ENCODE data around the gene ZNF524. TPM values are rescaled to one million over a fixed set of nuclear protein-coding genes. Genes with fewer than 3 reads are reported as not detected.
"Not testable (repeated sequence)": the region's sequence is repeated elsewhere in the genome, so short reads cannot be mapped to it uniquely, and the experiment has no call there.

ZNF524 gene
- total and polyA plus RNA-seq, 2 donors (not counting 1 experiment from before 2014, with no cell fraction given) = 2.6 to 16.8 TPM

DNA sequence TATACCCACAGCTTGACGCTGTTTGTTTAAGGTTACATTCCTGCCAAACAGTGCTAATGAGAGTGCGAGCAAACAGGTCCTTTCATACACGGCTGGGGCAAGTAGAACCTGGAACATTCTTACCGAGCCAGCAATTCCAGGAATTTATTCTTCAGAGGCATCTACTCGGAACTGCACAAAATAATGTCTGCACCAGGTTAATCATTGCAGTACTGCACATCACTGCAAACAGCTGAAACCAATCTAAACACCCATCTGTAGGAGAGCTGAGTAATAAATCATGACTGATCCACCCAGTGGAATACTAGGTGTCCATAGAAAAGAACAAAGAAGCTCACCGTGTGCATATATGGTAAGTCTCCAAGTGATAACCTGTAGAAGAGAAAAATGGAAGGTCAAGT lies 18.3 kb upstream of the ZNF524 start:
- H3K9ac ChIP-seq (ENCODE audit: insufficient read depth, low read length) = no peak overlapping the region
- no peak overlapping the region for H3K4me2 ChIP-seq (ENCODE audit: extremely low read depth, insufficient read depth, low read length)
- no peak for DNase-seq (ENCODE audit: low read depth in 2 of 2)
- H2AFZ ChIP-seq (ENCODE audit: low read length) = no peak overlapping the region
- no peaks in the 10 kb centered on the region for H3K27me3 ChIP-seq (ENCODE audit: control insufficient read depth, insufficient read depth, low read length)
- no peak overlapping the region for H3K27ac ChIP-seq (ENCODE audit: insufficient read depth, low read length)
- H3K36me3 ChIP-seq (ENCODE audit: control insufficient read depth, insufficient read depth, low read length) = peaks cover 4% of the 10 kb centered on the region
- peaks cover 9% of the 10 kb centered on the region for H3K4me1 ChIP-seq (ENCODE audit: control insufficient read depth, extremely low read depth, insufficient read depth, low read length)
- no peak for TF ChIP-seq EZH2 (IDR thresholded peaks at IDR 0.05; ENCODE audit: low read length, missing control alignments)
- TF ChIP-seq, protein P1, sequence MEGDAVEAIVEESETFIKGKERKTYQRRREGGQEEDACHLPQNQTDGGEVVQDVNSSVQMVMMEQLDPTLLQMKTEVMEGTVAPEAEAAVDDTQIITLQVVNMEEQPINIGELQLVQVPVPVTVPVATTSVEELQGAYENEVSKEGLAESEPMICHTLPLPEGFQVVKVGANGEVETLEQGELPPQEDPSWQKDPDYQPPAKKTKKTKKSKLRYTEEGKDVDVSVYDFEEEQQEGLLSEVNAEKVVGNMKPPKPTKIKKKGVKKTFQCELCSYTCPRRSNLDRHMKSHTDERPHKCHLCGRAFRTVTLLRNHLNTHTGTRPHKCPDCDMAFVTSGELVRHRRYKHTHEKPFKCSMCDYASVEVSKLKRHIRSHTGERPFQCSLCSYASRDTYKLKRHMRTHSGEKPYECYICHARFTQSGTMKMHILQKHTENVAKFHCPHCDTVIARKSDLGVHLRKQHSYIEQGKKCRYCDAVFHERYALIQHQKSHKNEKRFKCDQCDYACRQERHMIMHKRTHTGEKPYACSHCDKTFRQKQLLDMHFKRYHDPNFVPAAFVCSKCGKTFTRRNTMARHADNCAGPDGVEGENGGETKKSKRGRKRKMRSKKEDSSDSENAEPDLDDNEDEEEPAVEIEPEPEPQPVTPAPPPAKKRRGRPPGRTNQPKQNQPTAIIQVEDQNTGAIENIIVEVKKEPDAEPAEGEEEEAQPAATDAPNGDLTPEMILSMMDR (conservative IDR thresholded peaks at IDR 0.05 in 1 of 2, IDR thresholded peaks at IDR 0.05 in 1 of 2; ENCODE audit: low read depth in 1 of 2, low read length in 2 of 2) = no peak
- H4K20me1 ChIP-seq (ENCODE audit: control insufficient read depth, extremely low read depth, insufficient read depth, low read length) = no peaks in the 10 kb centered on the region
- no peak overlapping the region for H3K4me3 ChIP-seq (replicated peaks in 1 of 4; ENCODE audit: control extremely low read depth in 1 of 4, insufficient read depth in 1 of 4, low read depth in 3 of 4, low read length in 4 of 4)
- H3K79me2 ChIP-seq (ENCODE audit: control insufficient read depth, insufficient read depth, low read length) = peaks cover 11% of the 10 kb centered on the region
- H3K9me3 ChIP-seq (ENCODE audit: control insufficient read depth, insufficient read depth, low read depth, low read length) = no peaks in the 10 kb centered on the region

DNA sequence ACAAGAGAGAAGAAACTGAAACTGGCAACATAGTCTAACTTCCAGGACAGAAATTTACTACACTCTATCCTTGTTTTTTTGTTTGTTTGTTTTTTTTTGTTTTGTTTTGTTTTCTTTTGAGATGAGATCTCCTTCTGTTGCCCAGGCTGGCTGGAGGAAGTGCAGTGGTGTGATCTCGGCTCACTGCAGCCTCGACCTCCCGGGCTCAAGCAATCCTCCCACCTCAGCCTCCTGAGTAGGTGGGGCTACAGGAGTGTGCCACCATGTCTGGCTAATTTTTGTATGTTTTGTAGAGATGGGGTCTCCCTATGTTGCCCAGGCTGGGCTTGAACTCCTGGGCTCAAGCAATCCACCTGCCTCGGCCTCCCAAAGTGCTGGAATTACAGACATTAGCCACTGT lies 17.8 kb upstream of the ZNF524 start:
- Histone ChIP-seq H3K4me1 (ENCODE audit: control insufficient read depth, extremely low read depth, insufficient read depth, low read length) (peaks cover 12% of the 10 kb centered on the region), H3K79me2 (ENCODE audit: control insufficient read depth, insufficient read depth, low read length) (peaks cover 11% of the 10 kb centered on the region)
- not testable (repeated sequence) for H4K20me1 ChIP-seq (ENCODE audit: control insufficient read depth, extremely low read depth, insufficient read depth, low read length); H3K4me3 ChIP-seq (replicated peaks in 1 of 4; ENCODE audit: control extremely low read depth in 1 of 4, insufficient read depth in 1 of 4, low read depth in 3 of 4, low read length in 4 of 4); H3K27me3 ChIP-seq (ENCODE audit: control insufficient read depth, insufficient read depth, low read length); DNase-seq (ENCODE audit: low read depth in 2 of 2); H3K4me2 ChIP-seq (ENCODE audit: extremely low read depth, insufficient read depth, low read length); H3K9me3 ChIP-seq (ENCODE audit: control insufficient read depth, insufficient read depth, low read depth, low read length); H3K27ac ChIP-seq (ENCODE audit: insufficient read depth, low read length); H3K9ac ChIP-seq (ENCODE audit: insufficient read depth, low read length); H3K36me3 ChIP-seq (ENCODE audit: control insufficient read depth, insufficient read depth, low read length); H2AFZ ChIP-seq (ENCODE audit: low read length)

DNA sequence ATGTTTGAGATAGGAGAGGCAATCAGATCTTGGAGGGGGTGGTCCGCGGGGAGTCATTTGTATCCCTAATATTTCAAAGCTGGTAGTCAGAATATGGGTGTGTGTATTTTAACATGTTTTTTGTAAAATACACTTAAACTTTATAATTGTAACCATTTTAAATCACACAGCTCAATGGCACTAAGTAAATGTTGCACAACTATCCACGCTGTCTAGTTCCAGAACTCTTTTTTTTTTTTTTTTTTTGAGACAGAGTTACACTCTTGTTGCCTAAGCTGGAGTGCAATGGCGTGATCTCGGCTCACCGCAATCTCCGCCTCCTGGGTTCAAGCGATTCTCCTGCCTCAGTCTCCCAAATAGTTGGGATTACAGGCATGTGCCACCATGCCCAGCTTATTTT lies 16.2 kb upstream of the ZNF524 start:
- H4K20me1 ChIP-seq (ENCODE audit: control insufficient read depth, extremely low read depth, insufficient read depth, low read length); H3K4me2 ChIP-seq (ENCODE audit: extremely low read depth, insufficient read depth, low read length); H2AFZ ChIP-seq (ENCODE audit: low read length); H3K9me3 ChIP-seq (ENCODE audit: control insufficient read depth, insufficient read depth, low read depth, low read length); H3K36me3 ChIP-seq (ENCODE audit: control insufficient read depth, insufficient read depth, low read length); H3K4me3 ChIP-seq (replicated peaks in 1 of 4; ENCODE audit: control extremely low read depth in 1 of 4, insufficient read depth in 1 of 4, low read depth in 3 of 4, low read length in 4 of 4); H3K9ac ChIP-seq (ENCODE audit: insufficient read depth, low read length); H3K27ac ChIP-seq (ENCODE audit: insufficient read depth, low read length); DNase-seq (ENCODE audit: low read depth in 2 of 2); H3K27me3 ChIP-seq (ENCODE audit: control insufficient read depth, insufficient read depth, low read length): not testable (repeated sequence)
- Histone ChIP-seq H3K4me1 (ENCODE audit: control insufficient read depth, extremely low read depth, insufficient read depth, low read length) (peaks cover 12% of the 10 kb centered on the region), H3K79me2 (ENCODE audit: control insufficient read depth, insufficient read depth, low read length) (peaks cover 11% of the 10 kb centered on the region)

DNA sequence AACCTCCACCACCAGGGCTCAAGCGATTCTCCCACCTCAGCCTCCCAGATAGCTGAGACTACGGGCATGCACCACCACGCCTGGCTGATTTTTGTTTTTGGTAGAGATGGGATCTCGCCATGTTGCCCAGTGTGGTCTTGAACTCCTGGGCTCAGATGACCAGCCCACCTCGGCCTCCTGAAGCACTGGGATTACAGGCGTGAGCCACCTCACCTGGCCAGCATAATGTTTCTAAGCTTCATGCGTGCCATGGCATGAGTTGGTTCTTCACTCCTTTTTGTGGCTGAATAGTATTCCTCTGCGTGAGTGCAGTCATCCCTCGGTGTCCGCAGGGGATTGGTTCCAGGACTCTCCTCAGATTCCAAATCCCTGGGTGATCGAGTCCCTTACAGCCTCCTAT lies 15.2 kb upstream of the ZNF524 start:
- H3K9me3 ChIP-seq (ENCODE audit: control insufficient read depth, insufficient read depth, low read depth, low read length) = no peaks in the 10 kb centered on the region
- H3K36me3 ChIP-seq (ENCODE audit: control insufficient read depth, insufficient read depth, low read length) = no peaks in the 10 kb centered on the region
- peaks cover 6% of the 10 kb centered on the region for H3K79me2 ChIP-seq (ENCODE audit: control insufficient read depth, insufficient read depth, low read length)
- TF ChIP-seq, protein P1 (conservative IDR thresholded peaks at IDR 0.05 in 1 of 2, IDR thresholded peaks at IDR 0.05 in 1 of 2; ENCODE audit: low read depth in 1 of 2, low read length in 2 of 2) = no peak
- no peak for TF ChIP-seq EZH2 (IDR thresholded peaks at IDR 0.05; ENCODE audit: low read length, missing control alignments)
- no peak overlapping the region for H3K27ac ChIP-seq (ENCODE audit: insufficient read depth, low read length)
- H3K4me3 ChIP-seq (replicated peaks in 1 of 4; ENCODE audit: control extremely low read depth in 1 of 4, insufficient read depth in 1 of 4, low read depth in 3 of 4, low read length in 4 of 4) = no peak overlapping the region
- H3K4me1 ChIP-seq (ENCODE audit: control insufficient read depth, extremely low read depth, insufficient read depth, low read length) = peaks cover 12% of the 10 kb centered on the region
- H3K9ac ChIP-seq (ENCODE audit: insufficient read depth, low read length) = no peak overlapping the region
- H4K20me1 ChIP-seq (ENCODE audit: control insufficient read depth, extremely low read depth, insufficient read depth, low read length) = no peaks in the 10 kb centered on the region
- H3K4me2 ChIP-seq (ENCODE audit: extremely low read depth, insufficient read depth, low read length) = no peak overlapping the region
- no peak overlapping the region for H2AFZ ChIP-seq (ENCODE audit: low read length)
- no peaks in the 10 kb centered on the region for H3K27me3 ChIP-seq (ENCODE audit: control insufficient read depth, insufficient read depth, low read length)
- no peak for DNase-seq (ENCODE audit: low read depth in 2 of 2)

Measured in fibroblast of lung (primary cell).